NCI-H2171 treated with DMSO at 0.1 percent for 48 hours (cell line): ENCODE data around the gene CNOT4.
A peak's percentile ranks its signal among the peaks of the same experiment; 100 is the strongest.
"Not testable (repeated sequence)": the region's sequence is repeated elsewhere in the genome, so short reads cannot be mapped to it uniquely, and the experiment has no call there.

Experiments
- DNase-seq: peaks from one replicate; lab custom pipeline; 2025; lab: John Stamatoyannopoulos, UW

CNOT4 gene

GRCh38 chr7:135362871-135363270, 147.0 kb downstream of the CNOT4 start:
- DNase-seq: no peak

GRCh38 chr7:135361788-135362187, 148.1 kb downstream of the CNOT4 start:
- no peak for DNase-seq

GRCh38 chr7:135359615-135360014, 150.3 kb downstream of the CNOT4 start:
- no peak for DNase-seq

- DNase-seq: no peak
Observed at GRCh38 chr7:135355377-135356048, 154.4 kb downstream of the CNOT4 start.

- no peak for DNase-seq
Observed at GRCh38 chr7:135353832-135354231, 156.1 kb downstream of the CNOT4 start.

GRCh38 chr7:135352285-135352684, 157.6 kb downstream of the CNOT4 start:
- DNase-seq: no peak

GRCh38 chr7:135351070-135351469, 158.8 kb downstream of the CNOT4 start:
- not testable (repeated sequence) for DNase-seq

GRCh38 chr7:135349746-135350145, 160.2 kb downstream of the CNOT4 start:
- DNase-seq: no peak

- DNase-seq: no peak
Observed at GRCh38 chr7:135348493-135348892, 161.4 kb downstream of the CNOT4 start.

- DNase-seq: no peak
Observed at GRCh38 chr7:135343361-135343760, 166.5 kb downstream of the CNOT4 start.

- peak; percentile 95 for DNase-seq
Observed at GRCh38 chr7:135342887-135343286, 167.0 kb downstream of the CNOT4 start.

GRCh38 chr7:135341049-135341448, 168.9 kb downstream of the CNOT4 start:
- DNase-seq: no peak

- no peak for DNase-seq
Observed at GRCh38 chr7:135337977-135338550, 171.8 kb downstream of the CNOT4 start.

GRCh38 chr7:135337506-135337905, 172.4 kb downstream of the CNOT4 start:
- DNase-seq: no peak

- peak; percentile 86 for DNase-seq
Observed at GRCh38 chr7:135335628-135336139, 174.2 kb downstream of the CNOT4 start.

- DNase-seq: peak; percentile 41
Observed at GRCh38 chr7:135334830-135335543, 174.9 kb downstream of the CNOT4 start.

GRCh38 chr7:135333946-135334345, 176.0 kb downstream of the CNOT4 start:
- no peak for DNase-seq

- DNase-seq: no peak
Observed at GRCh38 chr7:135333200-135333599, 176.7 kb downstream of the CNOT4 start.

- DNase-seq: no peak
Observed at GRCh38 chr7:135330088-135330487, 179.8 kb downstream of the CNOT4 start.

- no peak for DNase-seq
Observed at GRCh38 chr7:135328526-135328925, 181.4 kb downstream of the CNOT4 start.

- DNase-seq: no peak
Observed at GRCh38 chr7:135328053-135328452, 181.8 kb downstream of the CNOT4 start.

- no peak for DNase-seq
Observed at GRCh38 chr7:135327458-135327857, 182.4 kb downstream of the CNOT4 start.

- DNase-seq: no peak
Observed at GRCh38 chr7:135326636-135327280, 183.1 kb downstream of the CNOT4 start.
